ENCODE data around the gene EPS8.

DNA sequence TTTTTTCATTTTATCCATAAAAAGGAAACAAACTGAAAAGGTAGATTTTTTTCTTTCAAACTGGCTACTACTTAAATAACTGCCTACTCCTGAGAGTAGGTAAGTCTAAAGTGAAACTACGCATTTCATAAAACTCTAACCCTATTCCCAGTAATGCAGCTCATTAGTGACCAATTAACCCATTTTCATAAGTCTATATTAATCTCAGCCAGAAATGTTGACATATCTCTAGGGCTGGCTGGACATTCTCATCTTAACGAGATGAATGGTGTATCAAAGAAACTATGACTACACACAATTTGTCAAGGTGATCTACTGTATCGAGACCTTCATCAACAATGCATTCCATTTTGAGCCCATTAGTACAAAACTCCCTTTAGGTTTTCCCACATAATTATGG lies 57.2 kb downstream of the EPS8 start:
- TF ChIP-seq CTCF (IDR thresholded peaks at IDR 0.05; ENCODE audit: borderline replicate concordance, extremely low read depth, low read length, poor library complexity, severe bottlenecking) (no peak), EZH2 (IDR thresholded peaks at IDR 0.05; ENCODE audit: borderline replicate concordance, low read depth, low read length, severe bottlenecking) (no peak)

Measured in DND-41 (cell line).